GM12891 (cell line): ENCODE measurements around the gene PTPRF.

Source experiments
- PAX5 ChIP-seq: IDR thresholded peaks from 2 replicates; pipeline ENCODE4 v1.6.1; 2011; ENCODE audit warnings: low read length, moderate library complexity, mild to moderate bottlenecking; ENCODE audit not compliant: insufficient read depth, severe bottlenecking
- POLR2A ChIP-seq: IDR thresholded peaks from 2 replicates; pipeline ENCODE4 v1.6.1; 2011; ENCODE audit warnings: low read depth, low read length, control low read depth
- POLR2AphosphoS5 ChIP-seq: IDR thresholded peaks from 2 replicates; pipeline ENCODE4 v1.6.1; 2011; ENCODE audit warnings: low read depth, low read length, control low read depth
- POU2F2 ChIP-seq: IDR thresholded peaks from 2 replicates; pipeline ENCODE4 v1.6.1; 2011; ENCODE audit warnings: low read depth, mild to moderate bottlenecking, control low read depth, low read length, moderate library complexity
- SPI1 ChIP-seq: IDR thresholded peaks from 2 replicates; pipeline ENCODE4 v1.6.1; 2011; ENCODE audit warnings: low read depth, low read length, control low read depth
- TAF1 ChIP-seq: IDR thresholded peaks from 2 replicates; pipeline ENCODE4 v1.6.1; 2011; ENCODE audit warnings: low read depth, low read length, control low read depth

- TF ChIP-seq SPI1: no peak
- TF ChIP-seq POLR2A: no peak
- TF ChIP-seq POU2F2: no peak
- TF ChIP-seq POLR2AphosphoS5: no peak
- no peak for TF ChIP-seq TAF1
- TF ChIP-seq PAX5: no peak
These were observed 65.9 kb downstream of the PTPRF start for GRCh38 chr1:43596579-43596978.
